Measurements from ENCODE around the gene HK3.

DNA sequence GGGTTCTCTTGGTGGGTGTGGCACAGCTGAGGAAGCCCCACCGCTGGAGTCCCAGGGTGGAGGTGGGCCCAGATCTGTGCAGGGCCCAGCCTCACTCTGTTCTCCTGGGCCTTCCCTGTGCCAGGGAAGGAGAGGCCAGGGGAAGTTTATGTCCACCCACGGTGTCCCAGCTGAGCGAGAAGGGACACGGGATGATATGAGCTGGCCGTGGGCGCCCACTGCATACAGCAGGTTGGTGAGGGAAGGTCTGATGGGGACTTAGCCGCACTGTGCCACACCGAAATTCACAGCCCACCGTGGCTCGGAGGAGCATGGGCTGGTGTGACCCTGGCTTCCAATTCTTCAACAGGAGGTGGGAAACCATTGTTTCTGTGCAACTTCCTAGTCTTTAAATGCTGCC lies 54.9 kb downstream of the HK3 start:
- TF ChIP-seq ZNF263 (CRISPR knock-in tag; IDR thresholded peaks at IDR 0.05; ENCODE audit: low read depth) (no peak), FOXP1 (CRISPR knock-in tag; IDR thresholded peaks at IDR 0.05; ENCODE audit: borderline replicate concordance) (no peak)
- TF ChIP-seq, protein P1, sequence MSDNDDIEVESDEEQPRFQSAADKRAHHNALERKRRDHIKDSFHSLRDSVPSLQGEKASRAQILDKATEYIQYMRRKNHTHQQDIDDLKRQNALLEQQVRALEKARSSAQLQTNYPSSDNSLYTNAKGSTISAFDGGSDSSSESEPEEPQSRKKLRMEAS (CRISPR knock-in tag; IDR thresholded peaks at IDR 0.05): no peak
- TF ChIP-seq, protein P2, sequence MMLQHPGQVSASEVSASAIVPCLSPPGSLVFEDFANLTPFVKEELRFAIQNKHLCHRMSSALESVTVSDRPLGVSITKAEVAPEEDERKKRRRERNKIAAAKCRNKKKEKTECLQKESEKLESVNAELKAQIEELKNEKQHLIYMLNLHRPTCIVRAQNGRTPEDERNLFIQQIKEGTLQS (CRISPR knock-in tag; conservative IDR thresholded peaks at IDR 0.05): no peak

All from WTC11 (cell line).